HG03558 (cell line): ENCODE measurements around the gene HBG2.
"Not testable (repeated sequence)": the region's sequence is repeated elsewhere in the genome, so short reads cannot be mapped to it uniquely, and the experiment has no call there.

Experiments
- ATAC-seq: cut with Tn5 transposase; IDR thresholded peaks from one replicate; pipeline ENCODE4 v1.9.1; 2021; ENCODE audit warnings: moderate number of reproducible peaks; ENCODE audit not compliant: unreplicated experiment; ENCODE audit errors: extremely low read depth

Gene HBG2

DNA sequence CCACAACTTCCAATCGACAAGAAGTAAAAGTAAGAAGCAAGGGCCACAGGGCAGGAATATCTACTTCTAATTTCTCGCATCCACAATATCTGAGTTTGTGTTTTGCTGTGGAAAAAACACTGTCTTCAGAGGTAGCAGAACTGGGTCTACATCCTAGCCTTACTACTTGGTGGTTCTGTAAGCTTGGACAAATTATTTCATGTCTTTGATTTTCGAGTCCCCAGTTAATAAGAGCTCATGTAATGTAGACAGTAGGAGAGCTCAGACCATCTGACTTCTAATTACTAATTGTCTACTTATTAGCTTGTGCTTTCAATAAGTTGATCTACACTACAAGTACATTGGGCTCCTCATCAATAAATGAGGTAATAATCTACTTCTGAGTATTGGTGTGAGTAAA lies 28.5 kb upstream of the HBG2 start:
- ATAC-seq, result no peak

DNA sequence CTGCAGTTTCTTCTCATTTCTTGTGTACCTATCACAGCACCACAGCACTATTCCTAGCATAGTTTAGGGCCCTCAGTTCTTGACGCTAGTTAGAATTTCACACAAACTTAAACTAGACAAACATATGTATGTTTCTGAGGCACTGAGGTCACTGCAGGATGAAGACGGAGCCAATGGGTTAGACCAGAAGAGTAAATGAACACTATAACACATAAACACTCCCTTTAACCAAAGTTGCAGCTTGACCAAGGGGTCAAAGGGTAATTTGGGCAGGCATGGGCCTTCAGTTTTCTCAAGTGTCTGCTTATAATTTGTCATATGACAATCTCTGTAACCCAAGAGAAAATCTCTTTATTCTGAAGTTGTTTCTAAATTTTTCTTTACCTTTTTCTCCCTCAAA lies 28.0 kb upstream of the HBG2 start:
- no peak for ATAC-seq

DNA sequence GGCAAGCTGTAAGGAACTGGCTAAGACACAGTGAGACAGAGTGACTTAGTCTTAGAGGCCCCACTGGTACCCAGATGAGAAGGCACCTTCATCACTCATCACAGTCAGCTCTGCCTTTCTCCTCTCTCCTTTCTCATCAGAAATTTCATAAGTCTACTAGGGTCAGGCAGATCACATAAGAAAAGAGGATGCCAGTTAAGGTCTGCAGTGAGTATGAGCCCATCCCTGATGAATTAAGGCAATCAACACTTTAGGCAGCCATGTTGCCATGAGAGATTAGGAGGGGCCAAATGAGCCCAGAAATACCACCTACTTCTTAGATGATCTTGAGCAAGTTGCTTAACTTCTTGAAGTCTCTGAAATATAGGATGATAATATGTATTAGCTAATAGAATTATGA lies 27.0 kb upstream of the HBG2 start:
- ATAC-seq, result no peak

DNA sequence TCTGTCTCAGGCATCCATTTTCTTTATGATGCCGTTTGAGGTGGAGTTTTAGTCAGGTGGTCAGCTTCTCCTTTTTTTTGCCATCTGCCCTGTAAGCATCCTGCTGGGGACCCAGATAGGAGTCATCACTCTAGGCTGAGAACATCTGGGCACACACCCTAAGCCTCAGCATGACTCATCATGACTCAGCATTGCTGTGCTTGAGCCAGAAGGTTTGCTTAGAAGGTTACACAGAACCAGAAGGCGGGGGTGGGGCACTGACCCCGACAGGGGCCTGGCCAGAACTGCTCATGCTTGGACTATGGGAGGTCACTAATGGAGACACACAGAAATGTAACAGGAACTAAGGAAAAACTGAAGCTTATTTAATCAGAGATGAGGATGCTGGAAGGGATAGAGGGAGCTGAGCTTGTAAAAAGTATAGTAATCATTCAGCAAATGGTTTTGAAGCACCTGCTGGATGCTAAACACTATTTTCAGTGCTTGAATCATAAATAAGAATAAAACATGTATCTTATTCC lies 26.1 kb upstream of the HBG2 start:
- peak; percentile 87 for ATAC-seq

- ATAC-seq, result no peak
Observed at GRCh38 chr11:5279471-5280090, 25.0 kb upstream of the HBG2 start.

DNA sequence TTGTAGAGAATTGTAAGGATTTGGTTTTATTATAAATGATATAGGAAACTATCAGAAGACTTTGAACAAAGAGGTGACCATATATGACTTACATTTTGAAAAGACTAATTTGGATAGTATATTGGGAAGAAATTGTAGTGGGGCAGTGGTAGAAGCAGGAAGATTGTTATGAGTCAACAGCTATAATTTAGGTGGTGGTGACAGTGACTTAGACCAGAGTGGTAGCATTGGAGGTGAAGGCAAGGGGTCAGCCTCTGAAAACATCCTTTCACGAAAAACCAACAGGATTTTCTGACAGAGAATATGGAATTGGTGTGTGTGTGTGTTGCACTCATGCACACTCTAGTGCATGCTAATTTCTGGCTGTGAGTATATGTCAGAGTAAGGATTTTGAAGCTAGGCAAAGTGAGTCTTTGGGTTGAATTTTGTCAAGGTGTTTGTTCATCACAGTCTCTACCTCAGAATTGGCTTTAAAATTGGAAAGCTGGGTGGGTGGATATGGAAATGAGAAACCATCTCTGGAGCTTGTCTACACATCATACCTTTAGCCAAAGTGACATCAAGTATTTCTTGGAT lies 23.3 kb upstream of the HBG2 start:
- no peak for ATAC-seq

GRCh38 chr11:5276697-5277096 lies 22.1 kb upstream of the HBG2 start:
- ATAC-seq, result no peak

GRCh38 chr11:5275369-5276110 lies 21.0 kb upstream of the HBG2 start:
- ATAC-seq, result no peak

- no peak for ATAC-seq
Observed at GRCh38 chr11:5274395-5274794, 19.8 kb upstream of the HBG2 start.

DNA sequence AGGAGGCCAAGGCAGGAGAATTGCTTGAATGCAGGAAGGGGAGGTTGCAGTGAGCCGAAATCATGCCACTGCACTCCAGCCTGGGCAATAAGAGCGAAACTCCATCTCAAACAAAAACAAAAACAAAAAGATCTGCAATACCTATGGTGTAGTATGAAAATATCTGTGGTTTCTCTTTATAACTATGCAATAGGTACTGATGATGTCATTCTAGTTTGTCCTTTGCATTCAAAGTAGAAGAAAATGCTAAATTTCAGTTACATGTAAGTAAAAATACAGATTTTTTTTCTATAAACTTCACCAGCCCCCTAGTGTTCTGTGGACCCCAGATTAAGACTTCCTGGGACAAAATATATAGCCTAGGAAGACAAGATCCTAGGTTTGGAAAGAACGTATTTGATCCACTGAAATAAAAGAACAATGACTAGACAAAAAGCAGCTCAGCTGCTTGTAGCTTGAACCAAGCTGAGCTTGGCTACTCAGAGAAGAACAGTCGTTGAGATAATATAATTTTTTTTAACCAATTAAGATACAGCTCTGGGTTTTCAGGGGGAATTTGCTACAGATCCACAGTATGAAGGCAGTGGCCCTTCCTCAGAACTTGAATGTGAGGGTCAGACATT lies 17.9 kb upstream of the HBG2 start:
- ATAC-seq, result no peak

- ATAC-seq, result no peak
Observed at GRCh38 chr11:5269715-5270147, 15.2 kb upstream of the HBG2 start, which contains the start of gene HBE1. HBE1 (minus strand) TSS chr11:5269945; CDS start chr11:5269890, 55 bp downstream.

DNA sequence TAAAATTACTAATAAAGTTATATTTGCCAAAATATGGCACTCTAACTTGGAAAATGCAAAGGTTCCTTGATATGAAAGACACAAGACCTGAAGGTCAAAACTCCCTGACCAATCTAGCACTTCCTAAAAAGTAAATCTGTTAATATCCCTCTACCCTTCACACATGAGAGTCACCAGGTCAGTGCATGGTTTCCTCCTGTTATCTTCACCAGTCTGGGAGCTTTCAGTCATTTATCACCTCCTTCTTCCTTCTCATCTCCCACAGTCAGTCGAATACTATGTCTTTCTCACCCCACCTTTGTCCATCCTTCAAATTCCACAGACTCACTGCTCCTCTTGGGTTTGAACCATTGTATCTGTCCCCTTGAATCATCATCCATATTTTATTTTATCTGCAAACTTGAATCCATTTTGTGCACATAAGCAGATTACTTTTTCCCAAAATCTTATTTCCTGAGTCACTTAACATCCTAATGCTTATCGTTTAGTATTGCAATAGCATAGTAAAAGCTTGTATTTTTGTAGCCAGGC lies 12.5 kb upstream of the HBG2 start:
- no peak for ATAC-seq

- no peak for ATAC-seq
Observed at GRCh38 chr11:5266609-5267008, 12.0 kb upstream of the HBG2 start.

DNA sequence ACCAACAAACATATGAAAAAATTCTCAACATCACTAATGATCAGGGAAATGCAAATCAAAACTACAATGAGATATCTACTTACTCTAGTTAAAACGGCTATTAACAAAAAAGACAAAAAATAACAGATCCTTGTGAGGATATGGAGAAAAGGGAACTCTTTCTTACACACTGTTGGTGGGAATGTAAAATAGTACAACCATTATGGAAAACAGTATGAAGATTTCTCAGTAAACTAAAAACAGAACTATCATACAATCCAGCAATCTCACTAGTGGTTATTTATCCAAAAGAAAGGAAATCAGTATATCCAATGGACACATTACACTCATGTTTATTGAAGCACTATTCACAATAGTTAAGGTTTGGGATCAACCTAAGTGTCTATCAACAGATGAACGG lies 11.3 kb upstream of the HBG2 start:
- no peak for ATAC-seq

DNA sequence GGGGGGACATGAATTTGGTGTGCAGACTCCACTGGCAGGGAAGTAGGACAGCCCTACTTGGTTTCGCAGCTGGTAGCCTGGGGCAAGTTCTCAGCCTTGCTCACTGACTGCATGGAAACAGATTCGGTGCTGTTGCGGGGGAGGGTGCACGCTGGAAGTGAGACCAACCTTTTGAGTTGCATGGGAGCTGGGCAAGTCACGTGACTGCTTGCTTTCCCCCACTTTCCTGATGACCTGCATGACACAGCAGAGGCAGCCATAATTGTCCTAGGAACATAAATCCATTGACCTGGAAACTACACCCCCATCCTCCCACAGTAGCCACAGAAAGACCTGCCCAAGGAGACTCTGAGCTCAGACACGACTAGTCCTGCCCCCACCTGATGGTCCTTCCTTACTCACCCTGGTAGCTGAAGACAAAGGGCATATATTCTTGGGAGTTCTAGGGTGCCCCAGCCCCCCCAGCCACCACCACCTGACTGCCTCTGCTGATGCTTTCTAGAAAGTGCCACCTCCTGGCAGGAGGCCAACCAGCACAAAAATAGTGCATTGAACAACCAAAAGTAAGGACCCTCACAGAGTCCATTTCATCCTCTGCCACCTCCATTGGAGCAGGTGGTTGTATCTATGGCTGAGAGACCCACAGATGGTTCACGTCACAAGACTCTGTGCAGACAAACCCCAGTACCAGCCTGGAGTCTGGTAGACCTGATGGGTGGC lies 4.1 kb upstream of the HBG2 start:
- no peak for ATAC-seq

DNA sequence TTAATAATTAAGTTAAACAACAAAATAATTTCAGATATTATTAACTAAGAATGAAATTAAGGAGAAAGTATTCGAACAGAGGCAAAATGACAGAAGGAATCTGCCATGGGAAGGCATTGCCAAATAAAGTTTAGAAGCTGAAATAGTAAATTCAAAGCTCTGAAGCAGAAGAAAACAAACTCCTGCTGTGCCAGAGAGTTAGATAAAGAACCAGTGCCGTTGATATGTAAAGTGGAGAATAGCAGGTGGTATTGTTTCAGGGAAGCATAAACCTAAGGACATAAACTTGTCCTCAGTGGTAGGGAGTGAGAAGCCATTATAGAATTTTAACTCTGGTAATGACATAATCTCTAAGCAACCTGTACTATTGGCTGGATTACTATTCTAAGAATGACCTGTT lies 2.7 kb upstream of the HBG2 start:
- ATAC-seq, result no peak

DNA sequence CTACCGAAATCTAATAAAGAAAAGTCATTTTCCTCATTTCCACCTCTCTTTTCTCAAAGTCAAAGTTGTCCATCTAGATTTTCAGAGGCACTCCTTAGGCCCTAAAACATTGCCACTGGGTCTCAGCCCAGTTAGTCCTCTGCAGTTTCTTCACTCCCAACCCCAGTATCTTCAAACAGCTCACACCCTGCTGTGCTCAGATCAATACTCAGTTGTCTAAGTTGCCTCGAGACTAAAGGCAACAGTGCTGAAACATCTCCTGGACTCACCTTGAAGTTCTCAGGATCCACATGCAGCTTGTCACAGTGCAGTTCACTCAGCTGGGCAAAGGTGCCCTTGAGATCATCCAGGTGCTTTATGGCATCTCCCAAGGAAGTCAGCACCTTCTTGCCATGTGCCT lies 558 bp downstream of the HBG2 start:
- ATAC-seq, result not testable (repeated sequence)

DNA sequence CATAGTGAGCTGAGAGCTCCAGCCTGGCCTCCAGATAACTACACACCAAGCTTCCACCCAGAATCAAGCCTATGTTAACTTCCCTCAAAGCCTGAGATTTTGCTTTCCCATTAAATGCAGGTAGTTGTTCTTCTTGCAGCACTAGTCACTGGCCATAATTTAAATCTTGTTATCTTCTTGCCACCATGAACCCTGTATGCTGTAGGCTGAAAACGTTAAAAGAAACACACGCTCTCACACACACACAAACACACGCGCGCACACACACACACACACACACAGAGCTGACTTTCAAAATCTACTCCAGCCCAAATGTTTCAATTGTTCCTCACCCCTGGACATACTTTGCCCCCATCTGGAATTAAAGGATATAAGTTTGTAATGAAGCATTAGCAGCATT lies 1.1 kb downstream of the HBG2 start:
- not testable (repeated sequence) for ATAC-seq

DNA sequence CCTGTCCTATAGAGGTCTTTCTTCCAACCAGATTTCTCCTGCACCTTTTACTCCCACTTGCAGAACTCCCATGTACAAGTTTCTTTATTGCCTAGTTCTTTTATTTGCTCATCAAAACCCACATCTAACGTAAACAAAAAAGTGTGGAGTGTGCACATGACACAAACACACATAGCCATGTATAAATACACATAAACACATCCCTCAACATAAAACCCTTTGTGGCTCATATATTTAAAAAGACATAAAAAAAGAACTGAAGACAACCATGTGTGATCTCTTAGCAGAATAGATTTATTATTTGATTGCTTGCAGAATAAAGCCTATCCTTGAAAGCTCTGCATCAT lies 1.7 kb downstream of the HBG2 start:
- no peak for ATAC-seq

DNA sequence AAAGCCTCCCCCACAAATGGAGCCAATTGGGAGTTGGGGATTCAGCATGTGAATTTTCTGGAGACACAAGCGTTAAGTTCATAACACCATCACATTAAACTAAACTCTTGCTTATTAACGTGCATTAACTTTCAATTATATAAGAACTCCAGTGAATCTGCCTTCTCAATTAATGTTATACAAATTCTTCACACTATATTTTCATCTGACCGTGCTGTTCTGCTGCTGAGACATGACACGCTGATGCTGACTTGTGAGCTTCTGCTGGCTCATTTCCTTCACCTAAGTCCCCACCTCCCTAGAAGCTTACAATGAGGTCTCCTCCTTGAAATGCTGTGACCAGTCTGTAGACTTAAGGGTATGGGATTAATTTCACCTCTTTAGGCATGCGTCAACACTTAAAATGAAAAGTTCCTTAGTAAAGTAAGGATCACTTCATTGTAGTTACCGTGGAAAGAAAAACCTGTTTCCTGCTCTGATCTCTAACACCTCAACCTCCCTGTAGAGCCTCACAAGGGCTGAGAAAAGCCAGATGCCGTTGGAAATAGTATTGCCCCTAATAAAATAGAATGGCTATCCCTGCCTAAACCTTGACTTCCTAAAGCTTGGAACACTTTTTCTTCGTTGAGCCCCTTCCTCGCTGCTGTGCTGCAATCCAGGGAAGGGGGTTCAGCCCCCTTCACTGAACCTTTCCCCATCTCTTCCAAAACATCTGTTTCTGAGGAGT lies 2.2 kb downstream of the HBG2 start:
- ATAC-seq, result no peak
